Retina (tissue), 1 donor: ENCODE data around the gene CFAP99.
"Not testable (repeated sequence)": the region's sequence is repeated elsewhere in the genome, so short reads cannot be mapped to it uniquely, and the experiment has no call there.

ENCODE experiments used
- DNase-seq: peaks from one replicate; pipeline ENCODE4 v3.0.0-alpha.2; 2016

The CFAP99 gene

GRCh38 chr4:2412885-2413716, 5.7 kb upstream of the CFAP99 start:
- DNase-seq, result peak; percentile 83

- no peak for DNase-seq
Observed at GRCh38 chr4:2413821-2414610, 4.7 kb upstream of the CFAP99 start.

GRCh38 chr4:2415213-2415612, 3.5 kb upstream of the CFAP99 start:
- DNase-seq, result no peak

- DNase-seq, result no peak
Observed at GRCh38 chr4:2415881-2416563, 2.7 kb upstream of the CFAP99 start.

- DNase-seq, result peak; percentile 69
Observed at GRCh38 chr4:2416564-2417225, 2.1 kb upstream of the CFAP99 start.

- no peak for DNase-seq
Observed at GRCh38 chr4:2417226-2417764, 1.5 kb upstream of the CFAP99 start.

- DNase-seq, result peak; percentile 68
Observed at GRCh38 chr4:2417765-2418649, 748 bp upstream of the CFAP99 start, which contains the start of gene ZFYVE28. ZFYVE28 (minus strand) TSS chr4:2418645; CDS start chr4:2418323, 322 bp downstream.

- DNase-seq, result no peak
Observed at GRCh38 chr4:2419814-2420213, 1.1 kb downstream of the CFAP99 start.

- DNase-seq, result no peak
Observed at GRCh38 chr4:2421928-2422327, 3.2 kb downstream of the CFAP99 start.

GRCh38 chr4:2423066-2423465, 4.3 kb downstream of the CFAP99 start:
- no peak for DNase-seq

- DNase-seq, result no peak
Observed at GRCh38 chr4:2423695-2424094, 4.9 kb downstream of the CFAP99 start.

- no peak for DNase-seq
Observed at GRCh38 chr4:2424581-2424980, 5.8 kb downstream of the CFAP99 start.

- DNase-seq, result no peak
Observed at GRCh38 chr4:2425386-2426068, 6.8 kb downstream of the CFAP99 start.

GRCh38 chr4:2426069-2426397, 7.3 kb downstream of the CFAP99 start:
- no peak for DNase-seq

- no peak for DNase-seq
Observed at GRCh38 chr4:2426711-2427275, 8.0 kb downstream of the CFAP99 start.

- DNase-seq, result no peak
Observed at GRCh38 chr4:2427383-2428334, 8.9 kb downstream of the CFAP99 start.

GRCh38 chr4:2428496-2429213, 9.9 kb downstream of the CFAP99 start:
- DNase-seq, result no peak

- not testable (repeated sequence) for DNase-seq
Observed at GRCh38 chr4:2429945-2430757, 11.4 kb downstream of the CFAP99 start.
